Ishikawa (cell line): ENCODE results near the gene C11orf65.

ENCODE experiments used
- FOXM1 ChIP-seq: IDR thresholded peaks from 2 replicates; pipeline ENCODE4 v1.6.1; 2012; ENCODE audit warnings: low read depth, borderline replicate concordance
- RAD21 ChIP-seq: IDR thresholded peaks from 2 replicates; pipeline ENCODE4 v1.6.1; 2012; ENCODE audit warnings: low read depth
- TEAD4 ChIP-seq: IDR thresholded peaks from 2 replicates; pipeline ENCODE4 v1.6.1; 2012
- TF ChIP-seq, protein P1 (sequence below): IDR thresholded peaks from 2 replicates; pipeline ENCODE4 v1.6.1; 2012

DNA sequence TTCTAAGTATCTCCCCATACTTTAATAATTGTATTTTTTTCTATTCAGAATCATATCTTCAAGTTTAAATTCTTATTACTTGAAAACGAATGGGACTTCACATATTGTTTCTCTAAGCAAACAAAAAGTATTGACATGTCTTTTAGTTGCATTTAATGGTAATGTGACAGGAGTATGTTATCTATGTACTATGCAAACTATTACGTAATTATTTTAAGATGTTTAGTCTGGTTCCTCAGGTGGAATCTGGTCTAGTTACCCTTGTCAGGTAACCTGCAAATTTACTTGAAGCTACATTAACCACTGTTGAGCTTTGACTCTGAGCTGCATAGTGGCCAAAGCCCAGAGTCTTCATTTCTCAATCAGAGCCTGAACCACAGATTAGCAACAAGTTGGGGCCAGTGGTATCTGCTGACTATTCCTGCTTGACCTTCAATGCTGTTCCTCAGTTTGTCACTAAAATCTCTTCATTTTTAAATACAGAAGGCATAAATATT, 133.9 kb downstream of the C11orf65 start:
- TF ChIP-seq TEAD4 (no peak), RAD21 (no peak), FOXM1 (no peak)
- TF ChIP-seq, protein P1, sequence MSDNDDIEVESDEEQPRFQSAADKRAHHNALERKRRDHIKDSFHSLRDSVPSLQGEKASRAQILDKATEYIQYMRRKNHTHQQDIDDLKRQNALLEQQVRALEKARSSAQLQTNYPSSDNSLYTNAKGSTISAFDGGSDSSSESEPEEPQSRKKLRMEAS: no peak
